ENCODE data around the gene MMP2. TPM values are rescaled to one million over a fixed set of nuclear protein-coding genes. Genes with fewer than 3 reads are reported as not detected.

Gene MMP2
- total and polyA plus RNA-seq, 2 donors (not counting 1 experiment from before 2014, with no cell fraction given), result 760 to 1,311 TPM

GRCh38 chr16:55508271-55508921 lies 29.4 kb downstream of the MMP2 start:
- TF ChIP-seq, protein P1, sequence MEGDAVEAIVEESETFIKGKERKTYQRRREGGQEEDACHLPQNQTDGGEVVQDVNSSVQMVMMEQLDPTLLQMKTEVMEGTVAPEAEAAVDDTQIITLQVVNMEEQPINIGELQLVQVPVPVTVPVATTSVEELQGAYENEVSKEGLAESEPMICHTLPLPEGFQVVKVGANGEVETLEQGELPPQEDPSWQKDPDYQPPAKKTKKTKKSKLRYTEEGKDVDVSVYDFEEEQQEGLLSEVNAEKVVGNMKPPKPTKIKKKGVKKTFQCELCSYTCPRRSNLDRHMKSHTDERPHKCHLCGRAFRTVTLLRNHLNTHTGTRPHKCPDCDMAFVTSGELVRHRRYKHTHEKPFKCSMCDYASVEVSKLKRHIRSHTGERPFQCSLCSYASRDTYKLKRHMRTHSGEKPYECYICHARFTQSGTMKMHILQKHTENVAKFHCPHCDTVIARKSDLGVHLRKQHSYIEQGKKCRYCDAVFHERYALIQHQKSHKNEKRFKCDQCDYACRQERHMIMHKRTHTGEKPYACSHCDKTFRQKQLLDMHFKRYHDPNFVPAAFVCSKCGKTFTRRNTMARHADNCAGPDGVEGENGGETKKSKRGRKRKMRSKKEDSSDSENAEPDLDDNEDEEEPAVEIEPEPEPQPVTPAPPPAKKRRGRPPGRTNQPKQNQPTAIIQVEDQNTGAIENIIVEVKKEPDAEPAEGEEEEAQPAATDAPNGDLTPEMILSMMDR (conservative IDR thresholded peaks at IDR 0.05 in 1 of 2, IDR thresholded peaks at IDR 0.05 in 1 of 2; ENCODE audit: low read depth in 1 of 2, low read length in 2 of 2), result no peak
- TF ChIP-seq EZH2 (IDR thresholded peaks at IDR 0.05; ENCODE audit: low read length, missing control alignments), result no peak
- Histone ChIP-seq H3K9me3 (ENCODE audit: control insufficient read depth, insufficient read depth, low read depth, low read length) (no peaks in the 10 kb centered on the region), H3K4me1 (ENCODE audit: control insufficient read depth, extremely low read depth, insufficient read depth, low read length) (peaks cover 4% of the 10 kb centered on the region), H3K36me3 (ENCODE audit: control insufficient read depth, insufficient read depth, low read length) (peaks cover 22% of the 10 kb centered on the region), H3K4me3 (replicated peaks in 1 of 4; ENCODE audit: control extremely low read depth in 1 of 4, insufficient read depth in 1 of 4, low read depth in 3 of 4, low read length in 4 of 4) (peak overlapping the region in 2 of 4 experiments; percentile 58 to 62), H4K20me1 (ENCODE audit: control insufficient read depth, extremely low read depth, insufficient read depth, low read length) (no peaks in the 10 kb centered on the region), H3K27ac (ENCODE audit: insufficient read depth, low read length) (no peak overlapping the region), H3K27me3 (ENCODE audit: control insufficient read depth, insufficient read depth, low read length) (no peaks in the 10 kb centered on the region), H2AFZ (ENCODE audit: low read length) (no peak overlapping the region), H3K9ac (ENCODE audit: insufficient read depth, low read length) (no peak overlapping the region), H3K4me2 (ENCODE audit: extremely low read depth, insufficient read depth, low read length) (no peak overlapping the region), H3K79me2 (ENCODE audit: control insufficient read depth, insufficient read depth, low read length) (no peaks in the 10 kb centered on the region)
- no peak for DNase-seq (ENCODE audit: low read depth in 2 of 2)

DNA sequence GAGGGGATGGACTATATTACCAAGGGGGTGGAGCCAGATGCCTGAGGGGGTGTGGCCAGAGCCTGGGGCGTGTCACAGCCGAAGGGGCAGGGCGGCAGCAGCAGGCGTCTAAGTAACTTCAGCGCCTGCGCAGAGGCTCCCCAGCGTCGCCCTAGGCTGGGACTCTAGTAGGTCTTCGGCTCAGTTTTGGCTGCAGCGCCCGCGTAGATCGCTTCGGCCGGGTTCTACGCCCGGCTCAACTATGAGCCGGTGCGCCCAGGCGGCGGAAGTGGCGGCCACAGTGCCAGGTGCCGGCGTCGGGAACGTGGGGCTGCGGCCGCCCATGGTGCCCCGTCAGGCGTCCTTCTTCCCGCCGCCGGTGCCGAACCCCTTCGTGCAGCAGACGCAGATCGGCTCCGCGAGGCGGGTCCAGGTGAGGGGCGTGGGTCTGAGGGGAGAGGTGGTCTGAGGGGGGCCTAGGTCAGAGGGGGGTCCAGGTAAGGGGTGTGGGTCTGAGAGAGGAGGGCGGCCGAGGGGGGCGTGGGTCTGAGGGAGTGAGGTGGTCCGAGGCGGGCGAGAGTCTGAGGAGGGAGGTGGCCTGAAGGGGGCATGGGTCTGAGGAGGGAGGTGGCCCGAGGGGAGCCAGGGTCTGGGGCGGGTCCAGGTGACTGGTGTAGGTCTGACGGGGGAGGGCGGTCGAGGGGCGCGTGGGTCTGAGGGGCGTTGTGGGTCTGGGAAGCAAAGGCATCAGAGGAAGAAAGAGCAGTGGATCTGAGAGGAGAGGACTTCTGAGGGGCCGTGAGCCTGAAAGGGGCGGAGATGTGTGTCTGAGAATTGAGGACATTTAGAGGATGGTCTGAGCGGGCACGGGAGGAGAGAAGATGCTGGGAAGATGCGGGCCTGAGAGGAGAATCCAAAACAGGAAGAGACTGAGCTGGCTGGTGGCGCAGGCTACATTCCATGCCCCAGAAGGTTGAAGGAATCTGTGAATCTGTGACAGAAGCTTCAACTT lies 30.2 kb downstream of the MMP2 start, which contains the start of gene LPCAT2:
Gene LPCAT2 (plus strand): TSS at position 132 of the 991 bp plus-strand sequence. CDS start 110 bp downstream, at position 242.
- peak; percentile 81 to 86 for DNase-seq (ENCODE audit: low read depth in 2 of 2)
- Histone ChIP-seq H3K4me1 (ENCODE audit: control insufficient read depth, extremely low read depth, insufficient read depth, low read length) (no peaks in the 10 kb centered on the region), H3K36me3 (ENCODE audit: control insufficient read depth, insufficient read depth, low read length) (peaks cover 19% of the 10 kb centered on the region)

More for the DNA sequence above, 30.2 kb downstream of the MMP2 start, which contains the start of gene LPCAT2:
- no peaks in the 10 kb centered on the region for H3K27me3 ChIP-seq (ENCODE audit: control insufficient read depth, insufficient read depth, low read length)
- H4K20me1 ChIP-seq (ENCODE audit: control insufficient read depth, extremely low read depth, insufficient read depth, low read length), result no peaks in the 10 kb centered on the region
- H3K9me3 ChIP-seq (ENCODE audit: control insufficient read depth, insufficient read depth, low read depth, low read length), result no peaks in the 10 kb centered on the region
- peak within 1 kb of the TSS; percentile 68 for H3K4me2 ChIP-seq (ENCODE audit: extremely low read depth, insufficient read depth, low read length)
- H3K4me3 ChIP-seq (replicated peaks in 1 of 4; ENCODE audit: control extremely low read depth in 1 of 4, insufficient read depth in 1 of 4, low read depth in 3 of 4, low read length in 4 of 4), result peak within 1 kb of the TSS; percentile 30 to 63 (median 60)
- no peak within 1 kb of the TSS for H2AFZ ChIP-seq (ENCODE audit: low read length)
- no peak for TF ChIP-seq EZH2 (IDR thresholded peaks at IDR 0.05; ENCODE audit: low read length, missing control alignments)
- TF ChIP-seq, protein P1 (conservative IDR thresholded peaks at IDR 0.05 in 1 of 2, IDR thresholded peaks at IDR 0.05 in 1 of 2; ENCODE audit: low read depth in 1 of 2, low read length in 2 of 2), result no peak
- H3K79me2 ChIP-seq (ENCODE audit: control insufficient read depth, insufficient read depth, low read length), result no peaks in the 10 kb centered on the region
- H3K9ac ChIP-seq (ENCODE audit: insufficient read depth, low read length), result peak within 1 kb of the TSS; percentile 44
- H3K27ac ChIP-seq (ENCODE audit: insufficient read depth, low read length), result no peak within 1 kb of the TSS

Data from fibroblast of lung (primary cell).